HG02763 (cell line): ENCODE measurements around the gene FAT4.

Experiments used
- ATAC-seq: cut with Tn5 transposase; IDR thresholded peaks from one replicate; pipeline ENCODE4 v1.9.1; 2021; ENCODE audit warnings: mild to moderate bottlenecking, moderate library complexity; ENCODE audit not compliant: unreplicated experiment

The FAT4 gene

GRCh38 chr4:125316791-125317524 is 2.2 kb downstream of the FAT4 start:
- ATAC-seq: no peak

- ATAC-seq: no peak
These were observed 2.7 kb downstream of the FAT4 start for GRCh38 chr4:125317525-125317877.

- ATAC-seq: no peak
These were observed 4.6 kb downstream of the FAT4 start for GRCh38 chr4:125319311-125319710.

- ATAC-seq: no peak
These were observed 7.1 kb downstream of the FAT4 start for GRCh38 chr4:125321709-125322365.

- no peak for ATAC-seq
These were observed 7.6 kb downstream of the FAT4 start for GRCh38 chr4:125322366-125322730.

- no peak for ATAC-seq
These were observed 8.9 kb downstream of the FAT4 start for GRCh38 chr4:125323654-125324053.

GRCh38 chr4:125325733-125326132 is 11.0 kb downstream of the FAT4 start:
- no peak for ATAC-seq

GRCh38 chr4:125331116-125331515 is 16.4 kb downstream of the FAT4 start:
- ATAC-seq: no peak

- no peak for ATAC-seq
These were observed 20.2 kb downstream of the FAT4 start for GRCh38 chr4:125334926-125335325.

- no peak for ATAC-seq
These were observed 24.1 kb downstream of the FAT4 start for GRCh38 chr4:125338814-125339213.

- ATAC-seq: no peak
These were observed 29.4 kb downstream of the FAT4 start for GRCh38 chr4:125344198-125344597.

- no peak for ATAC-seq
These were observed 31.9 kb downstream of the FAT4 start for GRCh38 chr4:125346616-125347015.

- ATAC-seq: no peak
These were observed 35.8 kb downstream of the FAT4 start for GRCh38 chr4:125350470-125351135.

- no peak for ATAC-seq
These were observed 37.8 kb downstream of the FAT4 start for GRCh38 chr4:125352521-125352920.

GRCh38 chr4:125353131-125353530 is 38.4 kb downstream of the FAT4 start:
- no peak for ATAC-seq

GRCh38 chr4:125355791-125356190 is 41.0 kb downstream of the FAT4 start:
- no peak for ATAC-seq

GRCh38 chr4:125357675-125358074 is 42.9 kb downstream of the FAT4 start:
- no peak for ATAC-seq

GRCh38 chr4:125358453-125358852 is 43.7 kb downstream of the FAT4 start:
- ATAC-seq: no peak

GRCh38 chr4:125359363-125359762 is 44.6 kb downstream of the FAT4 start:
- no peak for ATAC-seq

GRCh38 chr4:125359960-125360634 is 45.3 kb downstream of the FAT4 start:
- ATAC-seq: no peak

- no peak for ATAC-seq
These were observed 46.0 kb downstream of the FAT4 start for GRCh38 chr4:125360727-125361126.
